Dermis microvascular lymphatic vessel endothelial cell (primary cell): ENCODE results near the gene SIKE1. TPM values are rescaled to one million over a fixed set of nuclear protein-coding genes. Genes with fewer than 3 reads are reported as not detected.
"Not testable (repeated sequence)": the region's sequence is repeated elsewhere in the genome, so short reads cannot be mapped to it uniquely, and the experiment has no call there.

ENCODE experiments used
- DNase-seq, 2 donors: peaks; one replicate each; pipeline versions ENCODE4 v3.0.0 to v3.0.0-alpha.2; 2010; ENCODE audit warnings: low read depth in 2 of 2
- total RNA-seq: library from RNA; depleted of rRNA; stranded (reverse); fragments of >200 nt; gene quantifications from 2 replicates; pipeline ENCODE4 v1.2.1, GENCODE V29; 2014

SIKE1 gene
- total RNA-seq, 1 donor from 2014 or later, result 38.3 TPM

DNA sequence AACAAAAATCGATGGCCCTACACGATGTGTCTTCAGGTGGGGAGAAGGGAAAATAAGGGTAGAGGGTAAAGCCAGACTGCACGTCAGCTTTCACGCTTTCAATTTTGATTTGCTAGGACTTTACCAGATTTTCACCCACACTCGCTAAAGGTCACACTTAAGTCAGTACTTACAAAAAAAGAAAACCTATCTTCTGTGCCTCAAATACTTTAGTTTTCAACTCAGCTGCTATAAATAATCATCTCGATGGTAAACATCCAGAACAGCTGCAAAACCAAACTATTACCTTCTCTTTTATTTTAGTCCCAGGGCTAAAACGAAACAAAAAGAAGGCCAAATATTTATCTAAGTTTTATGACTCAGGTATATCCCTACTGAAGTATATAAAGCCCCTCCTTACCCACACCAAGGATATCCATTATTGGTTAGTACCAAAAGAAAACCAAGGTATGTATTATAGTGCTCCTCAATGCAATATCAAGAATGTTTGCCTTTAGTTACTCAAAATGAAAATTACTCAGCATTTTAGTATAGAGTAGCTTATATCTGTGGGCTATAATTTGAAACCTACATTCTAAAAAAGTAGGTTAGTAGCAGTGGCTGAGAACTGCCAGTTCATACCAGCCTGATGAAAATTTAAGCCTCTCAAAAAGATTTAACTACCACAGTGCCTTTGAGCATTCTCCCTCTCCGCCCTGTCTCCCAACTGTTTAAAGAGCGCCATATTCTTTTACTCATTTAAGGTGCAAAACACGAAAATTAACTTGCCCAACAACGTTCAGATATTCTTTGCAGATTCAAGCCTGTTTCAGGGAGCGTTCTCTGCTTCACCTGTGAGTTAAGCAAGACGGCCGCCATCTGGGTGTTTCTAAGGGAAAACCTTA, 24.2 kb downstream of the SIKE1 start:
- DNase-seq, result no peak

DNA sequence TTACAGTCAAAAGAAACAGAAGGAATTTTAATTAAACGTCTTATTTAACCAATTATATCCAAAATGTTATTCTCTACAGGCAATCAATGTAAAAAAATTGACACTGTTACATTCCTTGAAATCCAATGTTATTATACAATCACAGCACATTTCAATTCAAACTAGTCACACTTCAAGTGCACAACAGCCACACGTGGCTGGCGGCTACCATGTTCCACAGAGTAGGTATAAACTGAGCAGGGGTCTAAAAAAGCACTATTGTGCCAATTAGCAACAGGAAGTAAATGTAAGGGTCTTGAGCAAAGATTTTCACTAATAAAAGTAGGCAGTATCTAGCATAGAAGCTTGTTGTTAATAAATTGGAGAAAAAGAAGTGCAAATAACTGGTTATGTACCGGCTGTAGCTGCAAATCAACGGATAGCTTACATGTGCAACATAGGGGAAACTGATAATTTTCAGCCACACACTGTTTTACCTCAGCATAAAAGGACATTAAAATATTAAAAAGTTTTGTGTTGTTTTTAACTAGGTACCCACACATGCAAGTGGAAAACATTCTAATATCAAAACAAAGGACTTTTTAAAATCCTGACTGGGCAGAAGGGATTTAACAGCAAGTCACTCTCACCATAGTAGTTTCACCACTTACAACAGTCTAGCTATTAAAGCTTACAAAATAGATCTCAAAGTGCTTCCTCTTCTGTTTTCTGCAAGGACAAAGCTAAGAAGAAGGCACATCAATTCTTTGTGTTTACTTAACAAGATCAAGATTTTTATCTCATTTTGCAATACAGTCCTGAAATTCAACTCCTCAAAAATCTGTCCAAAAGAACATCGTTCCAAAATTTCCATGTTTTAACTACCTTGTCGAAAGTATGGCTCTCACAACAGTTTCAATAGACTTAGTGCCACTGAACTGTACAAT, 25.2 kb downstream of the SIKE1 start:
- DNase-seq, result no peak

GRCh38 chr1:114753702-114754101, 26.8 kb downstream of the SIKE1 start:
- DNase-seq, result not testable (repeated sequence)

DNA sequence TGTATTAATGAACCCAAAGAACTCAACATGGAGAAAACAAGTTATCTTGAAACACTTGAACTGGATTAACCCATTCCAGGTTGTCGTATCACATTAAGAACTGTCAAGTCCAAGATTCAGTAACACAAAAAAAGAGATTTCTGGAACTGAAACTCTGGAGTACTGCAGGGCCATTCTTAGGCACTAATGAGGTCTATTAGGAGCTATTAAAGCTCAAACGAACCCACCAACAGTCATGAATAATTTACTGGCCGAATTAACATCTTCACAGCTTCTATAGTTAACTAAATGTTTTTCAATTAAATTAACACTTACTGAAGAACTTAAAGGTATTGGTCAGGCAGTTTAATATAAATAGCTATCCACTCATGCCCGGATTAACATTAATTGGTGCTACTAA, 27.3 kb downstream of the SIKE1 start:
- no peak for DNase-seq

DNA sequence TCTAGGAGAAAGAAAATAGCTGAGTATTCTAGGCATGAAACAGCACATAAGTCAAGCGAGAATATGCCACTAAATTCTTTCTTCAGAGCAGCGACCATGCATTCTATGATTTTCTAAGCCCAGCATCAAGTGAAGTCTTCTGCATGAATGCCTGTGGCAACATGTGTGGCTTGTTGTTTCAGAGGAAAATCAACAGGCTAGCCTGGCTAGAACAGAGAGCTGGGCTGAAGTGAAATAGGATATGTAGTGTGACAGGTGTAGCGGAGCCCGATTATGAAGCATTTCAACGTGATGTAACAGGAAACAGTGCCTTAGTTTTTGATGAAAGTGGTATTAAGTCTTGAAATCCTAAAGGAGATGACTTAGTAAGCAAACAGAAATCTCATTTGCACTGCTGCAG, 29.7 kb downstream of the SIKE1 start:
- no peak for DNase-seq

GRCh38 chr1:114749835-114750234, 30.6 kb downstream of the SIKE1 start:
- DNase-seq, result no peak

DNA sequence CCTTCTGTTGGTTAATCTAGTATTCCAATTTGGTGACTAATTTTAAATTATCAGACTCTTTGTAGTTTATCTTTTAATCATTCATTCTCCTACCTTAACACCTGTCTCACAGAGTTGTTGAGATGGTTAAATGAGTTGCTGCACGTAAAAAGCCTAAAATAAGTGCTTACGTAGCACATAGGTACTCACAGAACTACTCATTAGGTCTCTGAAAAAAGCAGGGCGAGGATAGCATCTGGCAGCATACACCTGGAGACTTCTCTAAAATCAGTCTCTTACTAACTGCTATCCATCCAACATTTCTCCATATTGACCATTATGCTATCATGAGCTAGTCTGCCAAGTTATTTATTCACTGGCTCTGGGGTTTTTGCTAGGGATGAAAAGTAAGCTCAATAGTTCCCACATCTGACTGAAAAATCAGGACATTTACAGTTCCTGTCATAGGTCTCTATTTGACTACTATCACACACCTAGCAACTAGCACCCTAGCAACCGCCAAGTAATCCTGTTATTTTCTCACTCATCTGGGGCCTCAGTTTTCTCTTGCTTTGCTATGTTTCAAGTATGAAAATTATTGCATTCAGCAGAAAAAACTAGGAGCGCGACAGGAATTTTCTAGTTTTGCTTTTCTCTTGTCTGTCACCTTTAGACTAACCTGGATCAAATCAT, 33.9 kb downstream of the SIKE1 start:
- no peak for DNase-seq

GRCh38 chr1:114745291-114745690, 35.2 kb downstream of the SIKE1 start:
- peak in 1 of 2 donors; percentile 11 for DNase-seq

DNA sequence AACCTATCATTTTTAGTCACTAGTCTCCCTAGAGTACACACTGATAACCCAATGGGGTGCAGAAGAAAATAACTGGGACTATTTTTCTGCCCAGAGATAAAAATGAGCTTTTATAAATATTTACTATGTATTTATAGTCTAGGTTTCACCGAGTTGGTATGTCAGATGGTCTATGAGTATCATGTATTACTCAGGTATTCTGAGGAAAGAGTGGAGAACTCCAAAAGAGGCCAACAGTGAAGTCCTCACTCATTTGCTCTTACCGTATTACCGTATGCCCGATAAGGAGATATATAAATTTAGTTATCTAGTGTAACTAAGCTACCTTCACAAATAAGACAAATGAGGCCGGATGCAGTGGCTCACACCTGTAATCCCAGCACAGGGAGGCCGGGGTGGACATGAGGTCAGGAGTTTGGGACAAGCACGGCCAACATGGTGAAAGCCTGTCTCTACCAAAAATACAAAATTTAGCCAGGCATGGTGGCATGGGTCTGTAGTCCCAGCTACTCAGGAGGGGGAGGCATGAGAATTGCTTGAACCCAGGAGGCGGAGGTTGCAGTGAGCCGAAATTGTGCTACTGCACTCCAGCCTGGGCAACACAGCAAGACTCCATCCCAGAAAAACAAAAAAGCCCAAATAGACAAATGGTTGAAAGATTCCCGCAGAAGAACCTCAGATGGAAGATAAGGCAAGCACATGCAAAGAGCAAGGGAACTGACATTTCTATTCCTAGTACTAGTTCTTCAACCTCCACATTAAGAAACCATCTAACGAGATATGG, 38.3 kb downstream of the SIKE1 start:
- no peak for DNase-seq

DNA sequence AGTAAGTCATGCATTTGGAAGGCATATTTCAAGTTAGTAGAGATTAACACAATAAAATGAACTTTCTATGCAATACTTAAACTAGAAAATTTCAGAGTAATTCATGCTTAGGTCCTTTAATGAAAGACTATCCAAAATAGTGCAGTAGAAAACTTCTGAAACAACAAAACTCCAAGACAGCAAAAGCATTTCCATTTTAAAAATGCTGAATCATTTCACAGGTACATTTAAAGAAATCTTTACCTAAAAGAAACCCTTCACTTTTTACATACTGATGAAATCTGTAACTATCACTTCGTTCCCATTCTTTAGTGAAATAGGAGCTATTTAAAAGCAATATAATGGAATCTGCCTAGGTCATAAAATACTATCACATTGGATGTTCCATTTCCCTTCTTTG, 40.2 kb downstream of the SIKE1 start:
- DNase-seq, result no peak

- no peak for DNase-seq
Measured at GRCh38 chr1:114737314-114737849, 43.1 kb downstream of the SIKE1 start.

DNA sequence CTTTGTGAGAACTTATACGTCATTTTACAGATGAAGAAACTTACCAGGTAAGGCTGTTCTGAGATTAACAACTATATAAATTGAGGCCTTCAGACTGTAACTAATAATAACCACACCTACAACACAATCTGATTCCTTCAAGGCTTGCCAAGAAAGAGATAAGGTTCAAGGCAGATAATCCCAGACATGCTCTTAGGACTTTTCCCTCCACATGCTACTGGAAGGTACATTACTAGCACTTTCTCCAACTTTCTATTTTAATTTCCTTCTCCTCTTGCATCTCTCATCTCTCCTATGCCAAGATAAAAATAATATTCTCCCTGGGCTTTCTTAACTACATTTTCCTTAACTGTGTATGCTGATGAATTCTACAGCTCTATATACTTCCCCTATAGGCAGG, 45.0 kb downstream of the SIKE1 start:
- no peak for DNase-seq

DNA sequence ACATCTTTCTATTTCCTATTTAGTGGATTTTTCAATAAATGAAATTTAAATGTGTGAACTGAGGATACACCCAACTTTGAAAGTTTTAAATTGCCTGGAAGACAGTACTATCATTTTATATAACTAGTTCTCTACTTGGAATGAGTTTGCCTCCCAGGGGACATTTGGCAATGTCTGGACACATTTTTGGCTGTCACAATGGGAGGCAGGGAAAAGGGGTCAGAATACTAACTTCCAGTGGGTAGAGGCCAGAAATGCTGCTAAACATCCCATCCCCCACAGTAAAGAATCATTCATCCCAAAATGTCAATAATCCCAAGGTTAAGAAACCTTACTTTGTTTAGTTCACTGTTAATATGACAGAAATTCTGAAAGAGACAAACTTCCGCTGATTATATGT, 50.7 kb downstream of the SIKE1 start:
- DNase-seq, result no peak

- DNase-seq, result no peak
Measured at GRCh38 chr1:114728553-114728952, 51.9 kb downstream of the SIKE1 start.

DNA sequence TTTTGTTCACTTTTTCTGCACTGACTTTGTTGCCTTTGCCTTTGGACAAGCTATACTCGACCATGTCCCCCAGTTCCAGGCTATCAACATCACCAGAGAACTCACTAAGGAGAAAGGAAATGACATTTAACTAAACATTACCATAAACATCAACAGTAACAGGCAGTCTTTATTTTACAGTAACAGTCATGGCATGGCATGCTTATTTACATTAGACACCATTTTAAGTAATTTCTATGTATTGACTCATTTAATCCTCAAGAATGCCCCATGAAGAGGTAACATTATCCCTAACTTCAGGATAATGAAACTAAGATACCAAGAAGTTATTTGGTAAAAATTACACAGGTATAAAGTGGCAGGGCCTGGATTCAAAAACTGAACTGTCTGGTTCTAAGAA, 55.3 kb downstream of the SIKE1 start:
- DNase-seq, result no peak

DNA sequence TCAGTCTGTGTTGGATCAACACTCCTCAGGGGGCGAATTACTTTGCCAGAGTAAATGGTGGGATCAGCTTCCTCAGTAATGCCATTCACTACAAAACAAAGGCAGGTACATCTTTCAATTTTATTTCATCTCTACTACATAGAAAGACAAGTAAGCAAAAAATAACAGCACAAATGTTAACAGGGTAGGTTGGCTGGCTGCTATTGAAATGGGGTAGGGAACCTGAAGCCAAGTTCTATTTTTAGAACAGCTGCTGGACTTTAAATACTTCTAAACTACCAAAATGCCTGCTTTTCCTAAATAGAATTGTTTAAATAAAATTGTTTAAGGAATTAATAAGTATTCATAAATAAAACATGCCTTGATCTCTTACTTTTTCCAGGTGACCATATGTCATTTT, 56.6 kb downstream of the SIKE1 start:
- DNase-seq, result no peak

DNA sequence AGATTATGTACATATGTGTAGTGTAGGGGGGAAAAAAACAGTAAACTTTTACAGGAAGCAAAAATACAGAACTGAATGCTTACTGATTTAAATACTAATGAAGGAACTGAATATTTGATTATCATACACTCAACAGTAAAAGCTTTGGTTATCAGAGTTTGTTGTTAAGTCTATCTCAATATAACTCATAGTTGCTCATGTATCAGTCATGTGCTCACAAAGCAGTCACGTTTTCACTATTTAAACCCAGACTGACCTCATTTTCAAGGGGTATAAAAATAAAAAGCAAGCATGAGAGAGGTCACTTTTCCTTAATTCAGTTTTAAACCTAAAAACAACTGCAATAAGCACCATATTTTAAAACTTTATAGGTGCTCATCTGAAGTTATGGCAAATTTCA, 57.0 kb downstream of the SIKE1 start:
- DNase-seq, result no peak

DNA sequence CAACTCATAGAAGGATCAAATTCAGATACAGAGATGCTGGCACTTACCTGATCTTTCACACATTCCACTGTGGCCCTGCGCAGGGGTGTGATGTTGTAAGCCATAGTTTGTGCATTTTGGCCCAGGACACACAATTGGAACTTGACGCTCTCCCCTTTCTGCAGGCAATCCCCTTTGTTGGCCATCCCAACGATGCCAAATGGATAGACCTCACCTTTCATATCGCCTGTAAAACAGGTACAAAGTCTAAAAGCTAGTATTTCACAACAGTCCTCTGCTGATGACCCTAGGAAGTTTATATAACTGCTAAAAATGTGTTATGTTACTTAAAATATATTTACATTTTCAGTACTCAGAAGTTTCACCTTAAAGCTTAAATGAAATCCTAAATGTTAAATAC, 60.0 kb downstream of the SIKE1 start:
- DNase-seq, result no peak
